ENCODE data around the gene PLEKHG4B. TPM values are rescaled to one million over a fixed set of nuclear protein-coding genes. Genes with fewer than 3 reads are reported as not detected.

Gene PLEKHG4B
- total and polyA plus RNA-seq, 4 donors = 0.05 to 0.21 TPM; not detected in 2

DNA sequence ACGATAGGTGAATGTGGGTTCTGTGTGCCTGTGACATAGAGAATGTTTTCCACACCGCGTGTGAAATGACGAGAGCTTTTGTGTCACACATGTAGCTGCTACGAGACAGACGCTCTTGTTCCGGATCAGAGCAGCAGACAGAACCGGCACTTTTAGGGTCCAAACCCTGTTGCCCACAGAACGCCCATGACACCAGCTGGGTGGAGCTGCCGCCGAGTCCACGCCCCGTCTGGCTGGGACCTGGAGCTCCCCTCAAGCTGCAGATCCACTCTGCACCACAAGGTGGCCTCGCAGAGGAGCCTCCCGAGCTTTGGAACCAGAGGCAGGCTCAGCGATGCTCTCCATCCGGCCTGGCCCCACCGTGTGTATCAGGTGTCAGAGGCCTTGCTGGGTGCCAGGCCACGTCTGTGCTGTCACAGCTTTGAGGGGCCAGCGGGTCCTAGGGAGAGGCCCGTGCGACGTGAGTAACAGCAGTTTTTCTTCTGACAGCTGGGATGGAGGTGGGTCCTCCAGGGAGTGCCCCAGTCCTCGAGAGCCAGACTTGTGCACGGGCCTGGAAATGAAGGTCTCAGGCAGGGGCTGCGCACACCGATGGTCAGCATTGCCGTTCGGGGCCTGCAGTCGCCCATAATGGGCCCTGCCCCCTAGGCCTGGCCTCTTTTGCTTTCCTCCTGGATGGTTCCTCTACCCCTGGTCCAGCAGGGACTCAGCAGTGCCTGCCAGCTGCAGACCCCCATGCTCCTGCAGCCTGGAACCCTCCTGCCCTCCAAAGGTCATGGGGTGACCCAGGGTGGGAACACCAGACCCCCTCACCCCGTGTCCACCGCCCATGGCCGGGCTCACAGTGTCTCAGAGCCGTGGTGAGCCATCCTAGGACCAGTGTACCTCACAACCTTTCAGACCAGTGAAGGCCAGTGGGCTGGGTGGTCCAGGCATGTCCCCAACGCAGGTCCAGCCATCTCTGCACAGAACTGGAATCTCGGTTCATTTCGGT lies 96.8 kb downstream of the PLEKHG4B start:
- ATAC-seq (ENCODE audit: low FRiP score) (peak; percentile 86), DNase-seq (peak; percentile 90 to 96)
- intact Hi-C loops (cut with DNase I) = no loop called here
- Histone ChIP-seq H3K9me3 (ENCODE audit: control insufficient read depth, low read length) (no peaks in the 10 kb centered on the region), H3K4me1 (ENCODE audit: control insufficient read depth in 1 of 2, insufficient read depth in 2 of 2, low read length in 2 of 2) (no peaks in the 10 kb centered on the region), H3K36me3 (ENCODE audit: control insufficient read depth in 1 of 2, insufficient read depth in 2 of 2, low read length in 1 of 2) (no peaks in the 10 kb centered on the region), H3K27ac (ENCODE audit: low read depth in 1 of 2, low read length in 2 of 2) (no peak overlapping the region), H3K27me3 (ENCODE audit: control insufficient read depth in 1 of 2, insufficient read depth in 2 of 2, low read length in 1 of 2) (no peaks in the 10 kb centered on the region), H3K4me3 (ENCODE audit: low read length in 2 of 2) (no peak overlapping the region)
- 37 to 42% methylated on average over 37 of the region's 37 CpGs for WGBS, 2 donors

DNA sequence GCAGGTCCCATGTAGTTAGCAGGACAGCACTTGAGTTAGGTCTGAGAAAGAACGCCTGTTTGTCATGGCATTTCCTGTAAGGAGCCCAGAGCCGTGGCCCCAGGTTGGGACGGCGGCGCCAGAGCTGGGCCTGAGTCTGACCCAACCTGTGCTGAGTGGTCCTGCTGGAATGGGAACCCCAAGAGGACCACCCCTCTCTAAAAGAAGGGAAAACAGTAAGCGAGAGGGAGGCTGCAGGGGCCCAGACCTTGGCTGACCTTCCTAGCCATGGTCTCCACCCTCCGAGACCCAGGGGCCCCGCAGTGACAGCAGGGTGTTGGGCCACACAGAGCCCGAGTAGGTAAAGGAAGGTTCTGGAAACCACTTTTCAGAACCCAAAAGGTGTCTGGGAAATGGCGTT lies 97.5 kb downstream of the PLEKHG4B start:
- DNase-seq (peak in 1 of 2 donors; percentile 35), ATAC-seq (ENCODE audit: low FRiP score) (no peak)
- WGBS, 2 donors = 84 to 97% methylated on average over 10 of the region's 10 CpGs
- no peaks in the 10 kb centered on the region for H3K36me3 ChIP-seq (ENCODE audit: control insufficient read depth in 1 of 2, insufficient read depth in 2 of 2, low read length in 1 of 2)
- H3K4me3 ChIP-seq (ENCODE audit: low read length in 2 of 2) = no peak overlapping the region
- no peaks in the 10 kb centered on the region for H3K27me3 ChIP-seq (ENCODE audit: control insufficient read depth in 1 of 2, insufficient read depth in 2 of 2, low read length in 1 of 2)
- no peaks in the 10 kb centered on the region for H3K4me1 ChIP-seq (ENCODE audit: control insufficient read depth in 1 of 2, insufficient read depth in 2 of 2, low read length in 2 of 2)
- no peak overlapping the region for H3K27ac ChIP-seq (ENCODE audit: low read depth in 1 of 2, low read length in 2 of 2)
- H3K9me3 ChIP-seq (ENCODE audit: control insufficient read depth, low read length) = no peaks in the 10 kb centered on the region
- intact Hi-C loops (cut with DNase I) = no loop called here

DNA sequence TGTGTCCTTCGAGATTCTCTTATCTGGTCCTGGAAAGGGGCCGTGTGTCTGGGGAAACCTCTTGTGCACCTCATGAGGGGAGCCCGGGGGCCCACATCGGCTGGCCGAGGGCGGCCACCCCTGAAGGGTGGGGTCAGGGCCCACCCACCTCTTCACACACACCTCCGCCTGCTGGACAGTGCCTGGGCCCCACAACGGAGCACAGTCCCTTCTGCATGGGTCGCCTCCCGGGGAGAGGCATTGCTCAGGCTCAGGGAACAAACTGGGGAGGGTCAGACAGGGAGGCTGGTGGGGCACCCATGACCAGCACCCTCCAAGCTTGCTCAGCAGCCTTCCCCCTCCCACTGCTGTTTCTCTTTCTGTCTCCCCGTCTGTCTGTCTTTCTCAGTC lies 98.0 kb downstream of the PLEKHG4B start:
- no peak for ATAC-seq (ENCODE audit: low FRiP score)
- no peaks in the 10 kb centered on the region for H3K4me1 ChIP-seq (ENCODE audit: control insufficient read depth in 1 of 2, insufficient read depth in 2 of 2, low read length in 2 of 2)
- H3K27me3 ChIP-seq (ENCODE audit: control insufficient read depth in 1 of 2, insufficient read depth in 2 of 2, low read length in 1 of 2) = no peaks in the 10 kb centered on the region
- intact Hi-C loops (cut with DNase I) = no loop called here
- no peak overlapping the region for H3K27ac ChIP-seq (ENCODE audit: low read depth in 1 of 2, low read length in 2 of 2)
- no peaks in the 10 kb centered on the region for H3K9me3 ChIP-seq (ENCODE audit: control insufficient read depth, low read length)
- H3K4me3 ChIP-seq (ENCODE audit: low read length in 2 of 2) = no peak overlapping the region
- WGBS, 2 donors = 71 to 78% methylated on average over 11 of the region's 11 CpGs
- H3K36me3 ChIP-seq (ENCODE audit: control insufficient read depth in 1 of 2, insufficient read depth in 2 of 2, low read length in 1 of 2) = no peaks in the 10 kb centered on the region
- peak; percentile 42 to 64 for DNase-seq

DNA sequence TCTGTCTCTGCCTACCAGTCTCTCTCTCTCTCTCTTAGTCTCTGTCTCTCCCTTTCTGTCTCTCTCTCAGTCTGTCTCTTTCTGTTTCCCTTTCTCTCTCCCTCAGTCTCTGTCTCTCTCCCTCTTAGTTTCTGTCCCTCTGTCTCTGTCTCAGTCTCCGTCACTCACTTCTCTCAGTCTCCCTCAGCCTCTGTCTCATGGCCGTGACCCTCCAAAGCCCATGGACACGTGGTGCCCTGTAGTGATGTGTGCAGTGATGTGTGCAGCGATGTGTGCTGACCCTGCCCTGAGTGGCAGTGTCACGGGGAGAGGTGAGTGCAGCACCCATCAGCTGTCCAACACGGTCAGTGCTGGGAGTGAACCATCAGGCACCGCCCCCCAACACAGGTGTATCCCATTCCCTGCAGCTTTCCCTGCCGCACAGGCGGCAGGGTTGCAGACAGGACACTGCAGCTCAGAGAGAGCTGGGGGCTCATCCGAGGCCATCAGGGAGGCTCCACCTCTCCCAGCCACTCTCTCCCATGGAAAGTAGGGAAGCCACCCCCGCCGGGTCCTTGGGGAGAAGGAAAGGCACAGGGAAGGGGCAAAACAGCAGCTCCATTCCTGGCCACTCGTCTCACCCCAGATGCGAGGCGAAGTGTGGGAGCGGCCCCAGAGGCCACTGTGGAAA lies 98.5 kb downstream of the PLEKHG4B start:
- Histone ChIP-seq H3K4me1 (ENCODE audit: control insufficient read depth in 1 of 2, insufficient read depth in 2 of 2, low read length in 2 of 2) (no peaks in the 10 kb centered on the region), H3K27me3 (ENCODE audit: control insufficient read depth in 1 of 2, insufficient read depth in 2 of 2, low read length in 1 of 2) (no peaks in the 10 kb centered on the region), H3K27ac (ENCODE audit: low read depth in 1 of 2, low read length in 2 of 2) (no peak overlapping the region), H3K9me3 (ENCODE audit: control insufficient read depth, low read length) (no peaks in the 10 kb centered on the region), H3K36me3 (ENCODE audit: control insufficient read depth in 1 of 2, insufficient read depth in 2 of 2, low read length in 1 of 2) (no peaks in the 10 kb centered on the region), H3K4me3 (ENCODE audit: low read length in 2 of 2) (no peak overlapping the region)
- ATAC-seq (ENCODE audit: low FRiP score) = no peak
- intact Hi-C loops (cut with DNase I) = no loop called here
- 36% methylated on average over 16 of the region's 16 CpGs for WGBS, 2 donors
- DNase-seq = peak in 1 of 2 donors; percentile 75

- Histone ChIP-seq H3K27me3 (ENCODE audit: control insufficient read depth in 1 of 2, insufficient read depth in 2 of 2, low read length in 1 of 2) (no peaks in the 10 kb centered on the region), H3K4me1 (ENCODE audit: control insufficient read depth in 1 of 2, insufficient read depth in 2 of 2, low read length in 2 of 2) (no peaks in the 10 kb centered on the region), H3K4me3 (ENCODE audit: low read length in 2 of 2) (no peak within 1 kb of the TSS), H3K27ac (ENCODE audit: low read depth in 1 of 2, low read length in 2 of 2) (no peak within 1 kb of the TSS), H3K36me3 (ENCODE audit: control insufficient read depth in 1 of 2, insufficient read depth in 2 of 2, low read length in 1 of 2) (no peaks in the 10 kb centered on the region), H3K9me3 (ENCODE audit: control insufficient read depth, low read length) (no peaks in the 10 kb centered on the region)
- intact Hi-C loops (cut with DNase I) = no loop called here
- ATAC-seq (ENCODE audit: low FRiP score) (peak; percentile 45), DNase-seq (peak; percentile 57 to 73)
- WGBS, 2 donors = 12 to 14% methylated on average over 56 of the region's 56 CpGs
Measured at GRCh38 chr5:191036-191948, 99.3 kb downstream of the PLEKHG4B start, which contains the start of gene LRRC14B. TSS of gene LRRC14B (plus strand) at chr5:191495. CDS start at chr5:191539, 44 bp downstream.

- H3K4me1 ChIP-seq (ENCODE audit: control insufficient read depth in 1 of 2, insufficient read depth in 2 of 2, low read length in 2 of 2) = no peaks in the 10 kb centered on the region
- DNase-seq (peak; percentile 38 to 47), ATAC-seq (ENCODE audit: low FRiP score) (no peak)
- H3K27me3 ChIP-seq (ENCODE audit: control insufficient read depth in 1 of 2, insufficient read depth in 2 of 2, low read length in 1 of 2) = no peaks in the 10 kb centered on the region
- H3K36me3 ChIP-seq (ENCODE audit: control insufficient read depth in 1 of 2, insufficient read depth in 2 of 2, low read length in 1 of 2) = no peaks in the 10 kb centered on the region
- intact Hi-C loops (cut with DNase I) = no loop called here
- no peaks in the 10 kb centered on the region for H3K9me3 ChIP-seq (ENCODE audit: control insufficient read depth, low read length)
- no peak overlapping the region for H3K27ac ChIP-seq (ENCODE audit: low read depth in 1 of 2, low read length in 2 of 2)
- no peak overlapping the region for H3K4me3 ChIP-seq (ENCODE audit: low read length in 2 of 2)
- 88 to 91% methylated on average over 45 to 46 of the region's 46 CpGs for WGBS, 2 donors
Measured at GRCh38 chr5:191949-192690, 100.2 kb downstream of the PLEKHG4B start.

- no peaks in the 10 kb centered on the region for H3K36me3 ChIP-seq (ENCODE audit: control insufficient read depth in 1 of 2, insufficient read depth in 2 of 2, low read length in 1 of 2)
- H3K27ac ChIP-seq (ENCODE audit: low read depth in 1 of 2, low read length in 2 of 2) = no peak overlapping the region
- no peak overlapping the region for H3K4me3 ChIP-seq (ENCODE audit: low read length in 2 of 2)
- WGBS, 2 donors = 84 to 85% methylated on average over 9 of the region's 9 CpGs
- intact Hi-C loops (cut with DNase I) = no loop called here
- no peaks in the 10 kb centered on the region for H3K4me1 ChIP-seq (ENCODE audit: control insufficient read depth in 1 of 2, insufficient read depth in 2 of 2, low read length in 2 of 2)
- ATAC-seq (ENCODE audit: low FRiP score) = no peak
- no peaks in the 10 kb centered on the region for H3K27me3 ChIP-seq (ENCODE audit: control insufficient read depth in 1 of 2, insufficient read depth in 2 of 2, low read length in 1 of 2)
- DNase-seq = peak in 1 of 2 donors; percentile 24
- H3K9me3 ChIP-seq (ENCODE audit: control insufficient read depth, low read length) = no peaks in the 10 kb centered on the region
Measured at GRCh38 chr5:192691-192969, 100.7 kb downstream of the PLEKHG4B start.

All from aorta (tissue), 5 donors.